NCI-H82 (cell line): Measurements from ENCODE around the gene ANOS1.

Source experiments
- DNase-seq: peaks from one replicate; lab custom pipeline; 2025; lab: John Stamatoyannopoulos, UW

ANOS1 gene

DNA sequence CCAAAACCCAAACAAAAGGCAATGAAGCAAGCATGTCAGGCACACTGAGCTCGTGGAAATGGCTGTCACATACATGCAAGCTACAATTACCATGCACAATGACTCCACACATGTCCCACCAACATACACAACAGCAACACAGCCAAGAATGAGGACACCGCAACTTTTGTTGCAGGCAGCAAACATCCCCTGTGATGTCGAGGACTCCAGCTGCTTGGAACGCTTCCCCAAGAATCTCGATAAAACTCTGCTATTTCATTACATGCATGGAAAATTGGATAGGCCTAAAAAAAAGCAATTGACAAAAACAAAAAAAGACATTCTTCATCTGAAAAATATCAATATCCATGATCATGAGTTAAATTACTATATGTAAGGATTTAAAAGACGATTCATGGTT lies 11.8 kb downstream of the ANOS1 start:
- DNase-seq: no peak

DNA sequence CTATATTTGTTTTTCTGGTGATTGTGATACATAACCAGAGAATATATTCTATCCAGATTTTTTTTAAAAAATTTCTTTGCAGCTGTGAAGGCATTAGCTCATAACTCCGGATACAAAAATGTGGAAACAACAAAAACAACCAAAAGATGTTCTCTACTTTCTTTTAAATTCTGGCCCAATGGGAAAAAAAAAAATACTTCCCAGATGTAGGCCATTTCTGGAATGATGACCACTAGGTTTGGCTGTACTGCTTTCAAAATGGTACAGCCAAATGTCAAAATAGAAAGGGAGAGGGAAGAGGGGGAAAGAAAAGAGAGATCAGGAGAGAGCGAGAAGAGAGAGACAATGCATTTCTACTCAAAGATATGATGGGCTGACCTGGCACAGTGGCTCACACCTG lies 14.6 kb downstream of the ANOS1 start:
- no peak for DNase-seq

DNA sequence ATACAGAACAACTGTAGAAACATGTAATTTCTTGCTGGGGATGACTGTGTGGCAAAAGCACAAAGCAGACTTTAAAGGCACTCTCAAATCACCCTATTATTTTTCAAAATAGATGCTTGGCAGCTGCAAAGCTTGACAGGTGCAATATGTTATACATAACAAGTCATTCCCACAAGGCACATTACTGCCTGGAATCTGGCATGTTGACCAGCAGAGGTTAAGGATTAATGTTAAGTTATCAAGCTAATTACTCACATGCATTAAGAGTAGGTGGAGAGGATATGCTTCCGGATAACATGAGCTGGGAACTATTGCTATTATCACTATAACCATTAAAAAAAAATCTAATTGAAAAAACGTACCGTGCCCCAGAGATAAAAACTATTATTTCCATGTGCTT lies 17.8 kb downstream of the ANOS1 start:
- peak; percentile 63 for DNase-seq

DNA sequence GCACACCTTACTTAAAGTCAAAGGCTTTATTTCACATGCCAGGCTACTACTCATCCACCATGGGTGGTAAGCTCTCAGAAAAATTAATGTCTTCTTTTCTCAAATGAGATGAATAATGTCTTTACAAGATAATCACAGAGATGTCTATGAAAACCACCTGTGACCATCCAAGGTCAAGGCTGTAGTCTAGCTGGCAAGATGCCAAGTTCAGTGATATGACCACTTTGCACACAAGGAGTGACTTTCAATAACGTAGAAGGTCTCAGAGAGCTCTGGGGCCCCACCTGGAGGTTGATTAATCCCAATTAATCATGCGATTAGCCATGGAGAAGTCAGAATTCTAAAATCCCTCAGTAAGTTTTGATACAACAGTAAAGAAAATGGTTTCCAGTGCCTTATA lies 20.5 kb downstream of the ANOS1 start:
- DNase-seq: peak; percentile 80

DNA sequence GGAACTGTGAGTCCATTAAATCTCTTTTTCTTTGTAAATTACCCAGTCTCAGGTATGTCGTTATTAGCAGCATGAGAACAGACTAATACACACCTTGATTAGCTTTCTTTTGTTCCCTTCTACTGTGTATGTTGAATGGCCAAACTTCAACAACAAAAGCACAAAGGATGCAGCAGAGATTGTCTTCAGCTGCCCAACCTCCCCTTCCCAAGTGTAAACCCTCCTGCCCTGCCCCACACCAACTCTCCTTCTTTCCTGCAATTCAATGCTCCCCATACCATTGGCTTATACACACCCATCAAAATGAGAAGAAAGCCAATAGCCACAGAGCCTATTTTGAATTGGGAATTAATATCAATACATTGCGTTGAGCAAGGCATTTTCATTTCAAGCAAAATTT lies 27.8 kb downstream of the ANOS1 start:
- DNase-seq: no peak

DNA sequence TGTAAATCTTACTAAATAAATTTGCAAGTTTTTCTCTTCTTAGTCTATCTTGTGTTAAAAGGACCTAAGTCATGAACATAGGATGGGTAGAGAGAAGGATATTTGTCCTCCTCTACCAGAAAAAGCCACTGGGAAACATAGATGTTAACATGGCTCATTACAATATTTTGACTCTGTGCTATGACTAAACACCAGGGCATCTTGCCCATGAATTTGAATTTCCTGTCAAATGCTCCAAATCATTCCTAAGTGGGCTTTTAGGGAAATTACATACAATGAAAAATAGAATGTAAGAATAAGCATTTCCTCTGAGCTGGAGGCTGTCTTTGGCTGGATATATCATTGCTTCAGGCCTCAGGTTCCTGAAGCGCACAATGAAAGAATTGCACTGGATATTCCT lies 39.1 kb downstream of the ANOS1 start:
- DNase-seq: no peak

DNA sequence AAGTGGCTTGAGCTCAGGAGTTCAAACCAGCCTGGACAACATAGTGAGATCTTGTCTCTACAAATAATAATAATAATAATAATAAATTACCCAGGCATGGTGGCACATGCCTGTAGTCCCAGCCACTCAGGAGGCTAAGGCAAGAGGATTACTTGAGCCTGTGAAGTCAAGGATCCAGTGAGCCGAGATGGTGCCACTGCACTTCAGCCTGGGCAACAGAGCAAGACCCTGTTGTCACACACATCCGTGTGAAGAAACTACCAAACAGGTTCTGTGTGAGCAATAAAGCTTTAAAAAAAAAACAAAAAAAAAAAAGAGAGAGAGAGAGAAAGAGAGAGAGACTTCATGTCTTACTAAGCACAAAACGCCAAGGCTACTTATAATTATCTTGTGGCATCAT lies 42.5 kb downstream of the ANOS1 start:
- DNase-seq: no peak

DNA sequence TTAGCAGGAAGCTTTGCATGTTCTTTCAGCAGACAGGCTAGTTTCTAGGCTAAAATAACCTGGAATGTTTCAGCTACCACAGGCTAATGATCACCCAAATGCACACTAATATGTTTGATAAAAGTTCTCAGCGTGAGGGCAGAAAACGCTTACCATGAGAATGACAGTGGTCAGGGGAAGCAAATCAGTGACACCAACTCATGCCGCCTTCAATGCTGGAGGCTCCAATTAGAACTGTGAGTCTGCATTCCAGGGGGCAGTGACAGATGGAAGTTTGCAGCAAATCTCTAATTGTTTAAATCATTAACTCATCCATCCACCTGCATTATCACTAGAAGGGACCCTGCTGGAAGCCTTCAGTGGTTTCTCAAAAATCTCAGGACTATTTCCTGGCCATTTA lies 43.2 kb downstream of the ANOS1 start:
- DNase-seq: peak; percentile 5

DNA sequence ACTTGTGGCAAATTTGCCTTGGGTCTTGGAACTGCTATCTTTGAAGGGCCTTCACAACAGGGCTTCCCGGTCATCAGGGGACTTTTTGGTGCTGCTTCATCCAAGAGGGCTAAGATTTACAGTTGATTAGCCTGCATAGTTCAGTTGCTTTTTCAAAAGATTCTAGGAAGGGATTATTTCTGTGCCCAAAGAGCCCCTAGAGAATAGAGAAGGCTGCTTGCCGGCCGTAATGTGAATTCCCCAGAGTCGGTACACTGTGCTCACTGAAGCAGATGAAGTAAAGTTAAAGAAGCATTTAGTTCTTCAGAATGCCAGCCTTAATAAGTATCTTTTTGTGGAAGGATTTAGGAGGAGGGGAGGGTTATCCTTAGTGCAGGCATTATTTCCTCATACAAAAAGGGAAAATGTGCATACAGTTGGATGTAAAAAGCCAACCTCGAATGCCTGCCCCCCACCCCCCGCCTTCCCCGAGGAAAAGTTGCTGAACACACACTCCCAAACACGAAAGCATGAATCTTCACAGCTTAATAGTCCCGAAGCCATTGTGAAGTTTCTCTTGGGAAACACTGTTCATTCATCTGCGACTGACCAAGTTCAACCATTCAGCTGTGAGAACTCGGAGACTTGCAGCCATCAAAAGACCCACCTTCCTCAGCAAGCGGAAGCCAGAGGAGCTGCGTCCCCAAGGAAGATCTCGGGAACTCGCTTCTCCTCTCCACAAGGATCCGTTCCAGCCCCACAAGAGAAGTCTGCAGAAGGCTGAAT lies 47.6 kb downstream of the ANOS1 start:
- DNase-seq: peak; percentile 36

DNA sequence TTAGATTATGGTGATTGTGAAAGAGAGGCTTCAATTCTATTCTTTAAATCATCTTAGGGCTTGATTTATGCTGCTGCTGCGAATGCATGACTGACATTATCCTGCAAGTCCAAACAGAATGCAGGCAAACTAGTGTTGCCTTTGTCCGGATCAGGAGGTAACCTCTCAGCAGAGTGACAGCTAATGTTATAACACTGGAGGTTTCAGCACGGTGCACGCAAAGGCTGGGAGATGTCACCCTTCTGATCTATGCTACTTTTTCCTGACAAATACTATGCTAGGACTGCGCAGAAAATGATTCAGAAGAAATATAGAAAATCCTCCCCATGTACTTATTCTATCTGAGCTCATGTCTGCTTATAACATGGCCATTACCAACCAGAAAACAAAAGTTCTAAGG lies 48.2 kb downstream of the ANOS1 start:
- DNase-seq: no peak

DNA sequence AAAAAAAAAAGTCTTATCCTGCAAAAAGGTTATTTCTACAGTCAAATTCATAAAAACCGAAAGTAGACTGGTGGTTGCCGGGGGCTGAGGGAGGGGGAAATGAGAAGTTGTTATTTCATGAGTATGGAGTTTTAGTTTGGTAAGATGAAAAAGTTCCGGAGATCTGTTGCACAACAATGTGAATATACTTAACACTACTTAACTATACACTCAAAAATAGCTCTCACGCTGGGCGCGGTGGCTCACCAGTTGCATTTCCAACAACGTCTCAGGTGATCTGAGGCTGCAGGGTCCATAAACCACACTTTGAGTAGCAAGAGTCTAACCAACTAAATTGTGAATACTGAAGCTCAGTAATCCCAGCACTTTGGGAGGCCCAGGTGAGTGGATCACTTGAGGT lies 52.4 kb downstream of the ANOS1 start:
- no peak for DNase-seq

DNA sequence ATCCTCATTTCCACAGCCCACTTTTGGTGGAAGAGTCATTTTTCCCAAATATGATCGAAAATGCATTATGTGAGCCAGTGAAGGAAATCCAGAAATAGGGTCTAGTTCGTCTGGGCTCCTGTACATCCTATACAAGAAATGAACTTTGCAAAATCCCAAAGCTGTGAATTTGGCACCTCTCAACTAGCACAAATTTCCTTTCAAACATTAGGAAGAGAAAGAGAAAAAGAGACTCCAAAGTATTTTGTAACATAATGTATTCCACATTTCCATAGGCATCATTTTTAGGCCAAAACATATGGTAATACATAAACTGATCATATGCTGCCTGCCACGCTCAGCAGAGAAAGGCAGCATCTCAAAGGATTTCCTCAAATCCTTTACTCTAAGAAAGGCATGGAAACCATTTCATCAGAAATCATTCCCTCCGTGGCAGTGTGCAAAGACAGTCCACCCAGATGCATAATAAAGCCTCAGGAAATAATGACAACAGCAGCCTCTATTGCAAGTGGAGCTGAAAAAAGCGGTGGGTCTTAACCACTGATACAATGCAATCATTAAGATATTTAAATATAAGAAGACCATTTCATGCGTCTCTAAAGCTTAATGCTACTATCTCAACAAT lies 56.8 kb downstream of the ANOS1 start:
- DNase-seq: no peak

DNA sequence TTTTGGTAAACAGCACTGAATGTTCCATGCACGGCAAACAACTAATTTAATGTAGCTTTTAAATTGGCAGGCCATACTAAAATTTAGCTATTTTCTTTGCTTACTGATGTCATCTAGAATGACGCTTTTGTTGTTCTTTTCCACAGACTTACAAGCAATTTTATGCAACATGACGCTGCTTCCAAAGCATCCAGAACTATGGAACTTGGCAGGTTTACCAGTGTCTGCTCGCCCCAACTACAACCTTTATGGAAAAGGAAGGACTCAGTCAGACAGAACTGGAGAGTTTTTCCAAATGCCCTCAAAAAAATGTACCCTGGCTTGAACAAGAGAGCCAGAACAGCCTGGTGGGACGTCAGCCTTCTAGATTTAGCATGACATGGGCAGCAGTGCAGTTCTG lies 58.7 kb downstream of the ANOS1 start:
- DNase-seq: no peak

DNA sequence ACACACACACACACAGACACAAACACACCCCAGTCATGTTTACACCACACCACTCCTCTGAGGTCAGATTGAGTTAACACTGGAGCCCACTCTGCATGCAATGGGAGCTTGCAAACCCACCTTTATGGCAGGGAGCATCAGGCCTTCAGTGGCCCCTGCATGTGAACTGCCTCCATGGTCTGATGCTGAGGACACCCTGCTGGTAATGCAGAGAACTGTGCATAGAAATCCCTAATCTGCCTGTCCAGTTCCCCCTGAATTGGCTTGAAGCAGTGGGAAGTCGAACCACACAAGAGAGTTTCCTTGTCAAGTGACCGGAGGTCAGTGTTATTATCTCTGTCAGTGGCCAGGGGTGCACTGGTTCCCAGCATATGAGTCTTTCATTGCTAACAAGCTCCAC lies 59.8 kb downstream of the ANOS1 start:
- peak; percentile 7 for DNase-seq

DNA sequence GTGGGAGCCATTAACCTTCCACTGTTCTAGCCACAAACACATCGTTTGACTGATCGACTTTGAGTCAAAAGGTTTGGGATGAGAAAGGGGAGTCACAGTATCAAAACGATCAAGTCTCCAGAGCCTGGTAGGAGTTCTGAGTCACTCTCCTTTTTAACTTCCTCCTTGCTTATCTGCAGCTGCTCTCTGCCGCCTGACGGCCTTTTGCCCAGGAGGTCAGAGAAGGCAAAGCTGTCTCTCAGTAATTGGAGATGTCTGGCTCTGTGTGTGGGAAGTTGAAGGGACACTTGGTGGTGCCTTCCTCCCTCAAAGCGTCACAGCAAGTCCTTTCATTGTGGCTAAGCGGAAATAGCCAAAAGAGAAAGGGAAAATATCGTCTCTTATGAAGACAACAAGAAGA lies 63.1 kb downstream of the ANOS1 start:
- DNase-seq: no peak

DNA sequence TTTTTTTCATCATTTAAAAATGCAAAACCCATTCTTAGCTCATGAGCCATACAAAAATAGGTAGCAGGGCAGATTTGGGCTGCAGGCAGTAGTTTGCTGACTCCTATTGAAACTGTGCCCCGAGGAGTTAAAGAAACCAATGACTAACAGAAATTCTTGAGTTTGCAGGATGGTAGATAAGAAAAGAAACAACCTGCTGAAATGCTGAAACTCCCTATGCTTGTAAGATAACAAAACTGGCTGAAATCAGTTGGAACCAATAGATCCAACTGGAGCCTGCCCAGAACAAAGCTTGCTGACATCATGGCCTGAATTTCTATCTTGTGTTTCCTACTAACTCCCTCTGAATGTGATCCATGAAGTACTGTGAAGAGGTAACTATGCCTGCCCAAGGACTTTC lies 68.6 kb downstream of the ANOS1 start:
- no peak for DNase-seq

DNA sequence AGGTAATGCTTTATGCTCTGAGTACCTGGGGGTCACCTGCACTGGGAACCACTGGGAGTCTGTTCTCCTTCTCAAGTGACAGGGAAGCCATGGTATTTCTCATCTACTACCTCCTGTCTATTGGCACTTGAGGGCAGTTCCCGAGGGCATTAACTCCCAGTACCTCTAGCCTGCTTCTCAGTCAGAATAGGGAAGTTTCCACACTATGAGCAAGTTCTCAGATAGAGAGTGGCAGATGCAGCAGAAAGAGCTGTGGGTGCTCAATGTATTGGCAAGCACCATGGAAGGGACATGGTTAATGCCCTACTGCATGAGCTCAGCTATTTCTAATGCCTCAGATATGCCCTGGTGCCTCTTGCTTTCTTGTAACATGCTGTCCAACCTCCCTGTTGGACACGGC lies 74.1 kb downstream of the ANOS1 start:
- DNase-seq: no peak

DNA sequence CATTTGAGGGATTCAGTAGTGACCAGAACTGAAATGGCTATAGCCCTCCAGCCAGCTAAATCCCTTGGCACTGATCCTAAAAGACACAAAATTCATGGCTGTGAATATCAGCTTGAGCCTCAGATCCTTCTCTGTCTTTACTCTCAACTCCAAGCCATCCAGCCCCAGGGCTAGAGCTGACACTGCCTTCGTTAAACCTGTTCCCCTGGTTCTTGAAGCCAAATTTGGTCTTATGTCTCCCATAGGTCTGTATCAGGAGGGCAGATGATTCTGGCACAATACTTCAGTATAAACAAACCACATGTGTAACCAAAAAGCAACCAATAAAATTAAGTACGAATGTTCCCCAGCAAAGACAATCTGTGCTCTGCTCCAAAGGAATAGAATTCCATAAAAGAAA lies 78.0 kb downstream of the ANOS1 start:
- DNase-seq: no peak

DNA sequence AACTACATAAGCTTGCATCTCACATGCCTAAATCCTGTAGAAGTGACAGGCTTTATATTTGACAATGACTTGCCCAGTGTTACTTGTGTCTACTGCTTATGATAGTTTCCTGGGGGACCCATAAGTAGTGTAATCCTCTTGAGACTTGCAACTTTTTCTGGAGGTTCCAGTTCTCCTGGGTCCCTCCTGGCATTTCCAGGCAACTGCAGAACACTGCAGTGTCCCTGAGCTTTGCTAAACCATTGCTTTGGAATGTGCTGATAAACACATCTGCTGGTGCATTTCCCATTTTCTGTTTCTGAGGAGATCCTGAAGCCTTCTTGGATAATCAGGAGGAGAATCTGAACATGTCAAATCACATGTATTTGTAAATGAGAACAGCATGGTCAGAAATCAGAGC lies 82.0 kb downstream of the ANOS1 start:
- DNase-seq: no peak

DNA sequence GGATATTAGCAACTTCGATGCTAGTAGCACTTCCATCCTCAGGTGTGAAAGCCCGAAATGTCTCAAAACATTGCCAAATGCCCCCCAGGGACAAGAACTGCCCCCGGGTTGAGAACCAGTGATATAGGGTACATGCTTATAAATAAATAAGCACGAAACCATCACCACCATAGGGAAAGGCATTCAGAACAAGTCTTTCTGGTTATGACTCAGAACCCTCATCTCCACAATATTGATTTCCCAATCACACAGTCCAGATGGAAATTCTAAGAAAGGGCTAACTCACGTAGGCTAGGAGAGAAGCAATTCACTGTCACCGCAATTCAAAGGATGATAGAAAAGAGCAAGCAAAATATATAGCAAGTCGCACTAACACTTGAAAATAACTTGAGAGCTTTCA lies 84.8 kb downstream of the ANOS1 start:
- no peak for DNase-seq

DNA sequence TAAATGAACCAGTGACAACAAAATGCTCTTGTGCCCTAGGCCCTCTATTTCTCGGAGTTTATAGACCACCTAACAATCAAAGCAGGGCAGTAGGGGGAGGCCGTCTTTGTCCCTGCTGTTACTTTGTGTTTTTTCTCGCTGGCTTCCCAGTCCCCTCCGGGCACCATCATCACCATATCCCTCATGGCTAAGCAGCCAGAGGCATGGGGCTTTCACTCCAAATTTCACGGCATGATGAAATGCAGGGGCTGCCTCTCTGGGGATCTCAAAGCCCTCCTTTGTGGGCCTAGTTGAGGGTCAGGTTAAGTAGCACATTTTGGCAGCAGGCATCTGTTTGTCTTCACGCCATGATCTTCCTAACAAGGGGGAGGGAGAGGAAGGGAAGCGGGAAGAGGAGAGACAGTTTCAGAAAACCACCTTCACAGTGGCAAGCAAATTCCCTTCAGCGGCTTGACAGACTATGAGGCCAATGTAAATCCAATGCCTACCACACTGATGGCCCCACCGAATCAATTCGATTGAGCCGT lies 91.9 kb downstream of the ANOS1 start:
- no peak for DNase-seq

DNA sequence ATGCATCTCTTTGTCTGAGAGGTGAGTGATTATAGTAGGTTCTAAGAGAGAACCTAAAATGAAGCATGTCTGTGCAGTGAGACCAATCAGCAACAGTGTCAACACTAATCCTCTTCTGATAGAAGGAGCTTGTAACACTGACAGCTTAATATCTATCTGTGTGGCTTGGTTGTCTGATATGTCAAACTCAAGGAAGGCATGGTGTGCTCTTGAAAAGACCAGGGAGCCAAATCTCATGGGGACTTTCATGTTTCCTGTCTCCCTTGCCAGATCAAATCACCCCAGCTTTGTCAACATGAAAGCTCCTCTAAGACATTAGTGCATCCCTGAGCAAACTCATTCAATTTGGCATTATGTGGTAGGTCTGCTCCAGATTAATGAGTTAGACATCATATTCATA lies 95.4 kb downstream of the ANOS1 start:
- peak; percentile 25 for DNase-seq

DNA sequence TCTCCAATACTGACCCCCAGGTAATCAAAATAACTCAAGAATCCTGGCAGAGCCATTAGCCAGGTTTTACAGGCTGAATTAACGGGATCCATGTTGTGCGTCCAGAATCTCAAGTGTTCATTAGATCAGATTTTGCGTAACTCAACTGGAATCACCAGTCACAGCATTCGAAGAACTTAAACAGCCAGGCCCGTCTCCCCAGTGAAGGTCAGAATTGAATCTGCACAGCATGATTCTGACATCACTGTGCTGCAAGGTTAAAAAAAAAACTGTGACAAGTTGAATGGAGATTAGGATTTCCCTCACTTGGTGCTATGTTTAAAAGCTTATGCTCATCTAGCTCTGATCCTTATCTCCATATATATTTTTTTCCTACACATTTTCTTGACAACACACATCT lies 96.1 kb downstream of the ANOS1 start:
- peak; percentile 4 for DNase-seq

DNA sequence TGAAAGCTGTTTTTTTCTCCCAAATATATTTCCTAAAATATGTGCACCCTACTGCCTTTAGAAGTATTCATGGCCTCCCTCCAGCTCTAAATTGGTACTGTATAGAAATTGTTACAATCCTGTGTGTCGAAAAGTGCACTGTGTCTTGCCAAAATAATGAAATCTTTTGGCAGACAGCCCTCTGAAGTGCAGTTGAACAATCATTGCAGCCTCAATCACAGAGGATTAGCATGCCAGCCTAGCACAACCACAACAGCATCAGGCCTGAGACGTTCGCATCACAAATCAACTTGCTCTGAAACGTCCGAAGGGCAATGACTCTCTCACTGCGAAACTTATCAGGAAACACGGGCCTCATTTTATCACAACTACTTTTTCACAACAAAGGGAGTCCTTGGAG lies 99.0 kb downstream of the ANOS1 start:
- no peak for DNase-seq
